DOHH2 (cell line): ENCODE measurements around the gene ENTPD5.

Source experiments
- EZH2phosphoT487 ChIP-seq: fragments of 200-600 bp; sonication (generic); IDR thresholded peaks from 2 replicates; pipeline ENCODE4 v1.6.1; 2017; ENCODE audit warnings: borderline replicate concordance, mild to moderate bottlenecking, antibody characterized with exemption, low read length, moderate library complexity, mixed read lengths
- TF ChIP-seq, protein P1 (sequence below): fragments of 200-600 bp; sonication (generic); IDR thresholded peaks from one replicate; pipeline ENCODE4 v1.5.1; 2014; ENCODE audit warnings: antibody characterized with exemption, mild to moderate bottlenecking, low read depth, low read length; ENCODE audit not compliant: poor library complexity, severe bottlenecking

DNA sequence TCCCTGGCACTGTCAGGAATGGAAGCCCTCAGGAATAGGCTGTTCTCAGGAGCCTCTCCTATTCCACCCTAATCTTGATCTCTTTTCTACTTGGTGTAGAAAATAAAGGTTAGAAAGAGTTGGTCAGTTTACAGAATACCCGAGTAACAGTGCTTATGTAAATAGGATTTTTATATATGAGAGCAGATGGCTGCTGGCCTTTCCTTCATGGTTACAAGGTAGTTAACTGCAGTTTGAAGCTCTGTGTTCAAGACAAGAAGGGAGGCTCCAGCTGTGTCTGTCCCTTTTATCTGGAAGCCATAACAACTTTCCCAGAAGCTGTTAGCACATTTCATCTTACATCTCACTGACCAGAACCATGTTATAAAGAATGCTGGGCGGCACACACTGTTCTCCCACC, 23.2 kb upstream of the ENTPD5 start:
- TF ChIP-seq, protein P1, sequence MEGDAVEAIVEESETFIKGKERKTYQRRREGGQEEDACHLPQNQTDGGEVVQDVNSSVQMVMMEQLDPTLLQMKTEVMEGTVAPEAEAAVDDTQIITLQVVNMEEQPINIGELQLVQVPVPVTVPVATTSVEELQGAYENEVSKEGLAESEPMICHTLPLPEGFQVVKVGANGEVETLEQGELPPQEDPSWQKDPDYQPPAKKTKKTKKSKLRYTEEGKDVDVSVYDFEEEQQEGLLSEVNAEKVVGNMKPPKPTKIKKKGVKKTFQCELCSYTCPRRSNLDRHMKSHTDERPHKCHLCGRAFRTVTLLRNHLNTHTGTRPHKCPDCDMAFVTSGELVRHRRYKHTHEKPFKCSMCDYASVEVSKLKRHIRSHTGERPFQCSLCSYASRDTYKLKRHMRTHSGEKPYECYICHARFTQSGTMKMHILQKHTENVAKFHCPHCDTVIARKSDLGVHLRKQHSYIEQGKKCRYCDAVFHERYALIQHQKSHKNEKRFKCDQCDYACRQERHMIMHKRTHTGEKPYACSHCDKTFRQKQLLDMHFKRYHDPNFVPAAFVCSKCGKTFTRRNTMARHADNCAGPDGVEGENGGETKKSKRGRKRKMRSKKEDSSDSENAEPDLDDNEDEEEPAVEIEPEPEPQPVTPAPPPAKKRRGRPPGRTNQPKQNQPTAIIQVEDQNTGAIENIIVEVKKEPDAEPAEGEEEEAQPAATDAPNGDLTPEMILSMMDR: no peak
- TF ChIP-seq EZH2phosphoT487: no peak
